Stimulated activated CD4-positive, alpha-beta T cell treated with anti-CD3 and anti-CD28 coated beads, Interleukin-4, amount 100 ng/mL, for 24 hours (primary cell): Measurements from ENCODE around the gene PCCA.

ENCODE experiments used
- DNase-seq: peaks from one replicate; pipeline ENCODE4 v3.0.0-alpha.2; 2020

Gene PCCA

DNA sequence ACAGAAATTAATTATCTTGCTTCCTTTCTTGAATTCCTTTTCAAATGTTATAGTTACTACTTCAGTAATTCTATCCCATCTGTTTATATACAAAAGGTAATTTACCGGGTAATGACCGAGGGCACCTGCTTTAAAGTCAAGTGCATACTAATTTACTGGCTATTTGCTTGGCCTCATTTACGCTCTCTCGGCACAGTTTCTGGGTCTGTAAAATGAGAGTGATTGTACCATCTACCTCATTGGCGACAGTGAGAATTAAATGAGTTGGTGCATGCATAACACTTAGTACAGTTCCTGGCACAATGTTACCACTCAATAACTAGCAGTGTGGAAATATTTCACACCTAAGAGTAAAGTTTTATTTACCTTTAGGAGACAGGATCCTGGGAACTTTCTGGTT is 388.1 kb downstream of the PCCA start:
- no peak for DNase-seq

DNA sequence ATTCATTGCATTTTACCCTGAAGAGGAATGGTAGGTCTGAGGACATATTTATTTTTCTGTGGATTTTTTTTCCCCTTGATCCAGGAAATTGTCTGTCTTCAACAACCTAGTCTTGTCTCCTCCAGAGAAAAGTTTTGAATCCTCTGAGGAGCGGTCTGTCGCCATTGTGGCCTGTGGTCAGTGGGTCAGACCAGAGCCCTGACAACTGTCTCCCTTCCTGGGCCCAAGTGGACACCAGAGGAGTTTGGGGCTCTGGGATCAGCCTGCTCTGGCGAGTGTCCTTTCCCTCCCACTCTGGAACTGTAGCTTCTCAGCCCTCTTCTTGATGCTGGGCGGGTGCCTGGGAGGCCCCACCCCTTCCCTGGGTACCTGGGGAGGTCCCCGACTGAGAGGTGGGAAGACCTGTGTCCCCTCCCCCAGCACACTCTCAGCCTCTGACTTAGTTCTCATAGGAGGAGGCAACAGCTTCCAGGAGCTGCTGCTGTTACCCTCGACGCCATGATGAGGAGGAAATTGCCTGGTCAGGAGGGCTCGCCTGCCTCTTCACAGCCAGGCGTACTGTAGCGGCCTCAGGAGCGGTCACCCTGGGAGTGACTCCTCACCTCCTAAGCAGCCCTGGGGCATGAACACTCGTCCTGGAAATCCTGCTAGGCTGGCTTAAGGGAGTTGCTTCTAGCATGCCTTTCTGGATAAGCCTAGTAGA is 389.4 kb downstream of the PCCA start:
- DNase-seq: no peak

DNA sequence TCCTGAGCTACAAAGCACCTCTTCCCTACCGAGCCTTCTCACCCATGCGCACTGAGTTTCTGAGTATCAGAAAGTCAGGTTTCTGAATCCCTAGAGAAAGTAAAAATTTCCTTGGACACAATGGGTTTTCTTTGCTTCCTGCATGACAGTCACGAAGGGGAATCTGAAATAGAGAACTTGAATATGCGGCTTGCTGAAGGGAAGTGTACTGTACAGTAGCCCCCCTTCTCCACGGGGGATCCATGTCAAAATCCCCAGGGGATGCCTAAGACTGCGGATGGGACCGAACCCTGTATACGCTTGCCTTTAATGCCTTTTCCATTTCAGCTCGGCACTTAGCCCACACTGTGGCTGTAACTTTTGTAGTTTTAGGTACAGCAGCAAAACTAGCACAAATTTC is 391.8 kb downstream of the PCCA start:
- no peak for DNase-seq

DNA sequence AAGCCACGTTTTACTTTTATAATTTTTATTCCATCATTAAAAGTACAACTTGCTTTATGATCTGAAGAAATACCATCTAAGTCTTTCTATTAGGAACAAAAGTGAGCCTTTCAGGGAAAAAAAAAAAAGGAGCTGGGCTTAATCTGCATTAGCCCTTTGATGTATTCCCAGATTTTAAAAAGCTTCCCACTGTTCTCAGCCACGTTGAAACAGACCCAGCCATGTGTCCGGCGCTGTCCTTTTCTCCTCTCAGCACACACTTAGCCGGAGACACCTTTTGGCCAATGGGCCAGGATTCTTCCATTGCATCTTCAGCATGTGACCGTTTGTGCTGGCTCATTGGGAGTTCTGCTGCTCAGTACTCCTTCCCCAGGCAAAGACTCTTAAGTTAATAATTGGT is 394.2 kb downstream of the PCCA start:
- DNase-seq: no peak

DNA sequence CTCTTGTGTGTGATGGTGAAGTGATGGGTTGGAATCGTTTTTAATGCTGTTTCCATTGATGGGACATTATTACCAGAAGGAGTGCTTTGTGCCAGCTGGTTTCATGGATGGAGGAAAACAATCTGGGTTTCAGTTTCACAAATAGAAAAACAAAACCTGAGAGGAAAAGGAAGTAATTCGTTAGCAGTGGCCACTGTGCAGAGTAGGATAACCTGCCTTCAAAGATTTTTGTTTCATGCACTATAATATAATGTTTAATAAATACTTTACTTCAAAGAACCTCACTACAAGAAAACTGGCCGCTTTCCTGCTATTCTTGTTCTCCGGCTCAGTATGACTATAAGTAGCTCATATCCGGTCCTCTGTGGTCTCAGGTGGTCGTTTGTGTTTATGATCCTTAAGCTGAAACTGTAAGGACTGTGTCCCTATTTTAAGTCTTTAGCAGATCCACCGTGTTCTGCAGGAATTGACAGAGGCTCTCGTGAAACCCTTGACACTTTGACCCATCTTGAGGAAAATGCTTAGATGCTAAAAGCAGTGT is 395.0 kb downstream of the PCCA start:
- DNase-seq: no peak

DNA sequence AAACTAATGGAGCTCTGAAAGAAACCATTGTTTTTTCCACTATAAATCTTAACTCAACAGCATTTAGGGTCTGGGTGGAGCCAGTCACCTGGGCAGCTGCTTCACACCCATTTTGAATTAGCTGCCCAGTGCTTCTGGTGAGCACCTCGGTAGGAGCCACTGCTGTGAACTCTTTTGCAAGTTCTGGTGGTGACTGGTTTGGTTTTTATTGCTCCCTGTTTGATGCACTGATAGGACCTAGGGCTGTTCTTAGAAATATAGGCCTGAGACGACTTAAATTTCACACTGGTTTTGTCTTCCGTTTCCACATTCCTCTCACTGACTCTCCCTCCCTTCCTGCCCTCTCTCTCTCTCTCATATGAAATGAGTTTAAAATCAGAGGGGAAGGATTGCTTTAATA is 395.8 kb downstream of the PCCA start:
- DNase-seq: no peak

DNA sequence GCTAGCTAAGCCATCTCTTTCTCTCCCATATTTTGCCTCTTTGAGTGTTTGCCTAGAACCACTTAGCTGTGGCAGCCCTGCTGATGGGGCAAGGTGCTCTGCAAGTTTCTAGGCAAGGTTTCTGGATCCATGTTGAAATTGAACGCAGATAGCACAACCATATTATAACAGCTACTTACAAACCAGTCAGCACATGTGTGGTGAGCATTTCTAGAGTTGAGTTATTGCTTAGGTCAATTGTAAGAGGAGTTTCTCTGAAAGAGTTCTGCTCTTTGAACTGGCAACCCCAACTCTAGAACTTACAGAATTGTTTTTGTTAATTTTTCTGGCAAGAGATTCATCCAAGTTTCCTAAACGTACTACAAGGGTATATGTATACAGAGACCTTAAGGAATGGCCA is 396.4 kb downstream of the PCCA start:
- DNase-seq: no peak

DNA sequence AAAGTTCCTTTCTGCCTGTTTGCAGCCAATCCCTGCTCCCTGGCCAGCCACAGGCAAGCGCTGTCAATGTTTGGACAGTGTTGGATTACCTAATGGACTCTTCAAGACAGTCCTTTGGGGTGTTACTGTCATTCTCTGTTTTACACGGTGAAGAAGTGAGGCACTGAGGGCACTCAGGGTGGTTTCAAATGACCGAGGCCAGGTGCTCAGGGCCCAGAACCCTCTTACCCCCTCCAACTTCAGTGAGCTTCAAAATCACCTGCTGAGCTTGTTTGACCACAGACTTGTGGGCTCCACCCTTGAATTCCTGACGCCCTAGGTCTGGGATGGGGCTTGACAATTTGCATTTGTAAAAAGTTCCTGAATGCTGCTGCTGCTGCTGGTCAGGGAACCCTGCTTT is 401.8 kb downstream of the PCCA start:
- DNase-seq: no peak

DNA sequence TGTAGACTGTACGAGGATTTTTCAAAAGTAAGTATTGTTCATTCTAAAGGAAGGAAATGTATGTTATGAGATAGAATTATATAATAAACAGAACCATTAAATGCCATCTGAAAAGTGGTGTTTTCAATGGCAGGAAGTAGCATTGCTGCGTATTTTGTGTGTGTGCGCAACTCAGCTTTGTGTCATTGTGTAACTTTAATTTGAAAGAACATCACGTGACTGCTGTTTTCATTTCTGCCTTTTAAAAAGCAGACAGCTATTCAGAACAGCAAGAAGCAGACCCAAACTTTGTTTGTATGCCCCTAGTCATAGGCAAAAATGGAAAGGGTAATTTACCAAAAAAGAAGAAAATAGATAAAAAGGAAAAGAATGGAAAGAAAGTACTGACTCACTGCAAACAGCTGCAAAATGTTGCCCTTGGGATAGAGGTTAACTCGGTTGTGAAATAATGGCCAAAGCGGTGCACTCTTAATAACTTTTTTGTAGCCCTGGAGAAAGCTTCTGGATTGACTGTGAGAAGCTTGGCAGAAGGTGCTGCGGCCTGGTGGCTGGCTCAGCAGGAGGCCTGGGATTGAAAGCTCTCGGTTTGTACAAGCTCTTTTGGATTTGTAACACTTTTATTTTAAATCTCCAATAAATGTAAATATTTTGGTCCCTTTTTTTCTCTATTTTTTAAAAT is 402.4 kb downstream of the PCCA start:
- DNase-seq: no peak

DNA sequence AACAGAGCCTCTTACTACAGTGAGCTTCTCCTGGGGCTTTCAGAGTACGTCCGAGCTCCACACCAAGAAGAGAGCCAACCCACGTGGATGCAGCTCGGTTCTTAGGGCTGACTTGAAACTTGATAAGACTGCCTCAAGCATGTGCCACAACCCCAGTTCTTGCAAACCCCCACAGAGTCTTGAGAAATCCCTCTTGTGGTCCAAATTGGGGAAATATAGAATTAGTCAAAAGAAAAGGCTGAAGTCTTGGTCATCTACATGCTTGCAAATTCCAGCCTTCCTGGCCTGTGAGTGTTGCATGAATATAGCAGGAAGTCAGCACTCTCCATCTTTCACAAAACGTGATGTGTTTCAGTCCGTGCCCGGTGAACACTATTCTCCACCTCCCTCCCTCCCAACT is 404.5 kb downstream of the PCCA start:
- no peak for DNase-seq

DNA sequence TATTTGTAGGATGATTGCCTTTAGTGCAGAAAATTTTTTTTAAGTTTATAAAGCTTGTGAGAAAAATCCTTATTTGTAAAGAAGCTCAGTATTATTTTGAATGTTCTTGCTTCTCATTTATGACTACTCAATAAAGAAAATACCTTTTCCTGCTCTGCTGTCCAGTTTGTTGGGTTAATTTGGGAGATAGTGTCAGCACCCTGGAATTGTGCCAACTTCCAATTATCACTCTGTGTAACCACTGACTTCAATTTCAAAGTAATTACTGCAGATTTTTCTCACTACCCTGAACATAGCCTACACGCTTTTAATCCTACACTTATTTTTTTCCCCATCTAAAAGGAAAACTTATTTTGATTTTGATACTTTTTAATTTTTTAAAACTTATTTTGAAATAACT is 406.6 kb downstream of the PCCA start:
- DNase-seq: no peak

DNA sequence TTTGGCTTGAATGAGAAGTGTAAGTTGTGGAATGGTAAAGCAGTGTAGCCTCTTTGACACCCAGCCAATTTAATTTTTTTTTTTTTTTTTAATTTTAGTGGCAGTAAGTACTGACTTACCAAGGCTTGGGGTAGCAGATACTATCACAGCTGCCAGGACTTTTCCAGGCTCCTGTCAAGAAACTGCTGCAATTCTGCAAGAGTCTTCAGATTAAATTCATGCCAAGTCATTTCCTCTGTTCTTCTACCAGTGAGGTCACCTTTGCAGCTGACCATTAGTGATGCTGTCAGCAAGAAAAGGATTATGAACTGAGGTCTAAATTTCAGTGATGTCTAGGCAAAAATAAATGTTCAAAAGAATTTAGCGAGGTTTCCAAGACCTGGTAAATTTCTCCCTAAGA is 408.5 kb downstream of the PCCA start:
- no peak for DNase-seq

DNA sequence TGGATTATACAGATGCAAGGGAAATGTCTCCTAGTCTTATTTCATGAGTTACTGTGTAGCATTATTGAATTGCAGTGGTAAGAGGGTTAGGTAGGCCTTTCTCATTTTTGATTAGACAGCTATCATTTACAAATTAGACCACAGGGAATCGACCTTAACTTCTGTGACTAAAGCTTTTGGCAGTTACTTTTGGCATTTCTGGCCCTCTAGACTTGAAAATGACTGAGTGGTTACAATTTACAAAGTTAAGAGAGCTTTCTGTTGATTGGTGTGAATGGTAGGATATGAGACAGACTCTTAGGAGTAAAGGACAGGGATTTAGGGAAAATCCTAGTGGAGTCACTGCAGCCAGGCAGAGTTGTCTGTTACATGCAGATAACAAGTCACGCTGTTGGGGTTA is 413.6 kb downstream of the PCCA start:
- DNase-seq: no peak

DNA sequence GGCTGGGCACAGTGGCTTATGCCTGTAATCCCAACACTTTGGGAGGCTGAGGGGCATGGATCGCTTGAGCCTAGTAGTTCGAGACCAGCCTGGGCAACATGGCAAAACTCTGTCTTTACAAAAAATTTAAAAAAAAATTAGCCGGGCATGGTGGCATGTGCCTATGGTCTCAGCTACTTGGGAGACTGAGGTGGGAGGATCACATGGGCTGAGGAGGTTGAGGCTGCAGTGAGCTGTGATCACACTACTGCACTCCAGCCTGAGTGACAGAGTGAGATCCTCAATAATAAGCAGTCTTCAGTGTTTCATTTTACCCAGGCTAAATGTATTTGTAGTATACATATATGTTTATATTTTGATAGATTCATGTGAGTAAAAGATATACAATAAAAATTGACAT is 414.7 kb downstream of the PCCA start:
- DNase-seq: no peak

DNA sequence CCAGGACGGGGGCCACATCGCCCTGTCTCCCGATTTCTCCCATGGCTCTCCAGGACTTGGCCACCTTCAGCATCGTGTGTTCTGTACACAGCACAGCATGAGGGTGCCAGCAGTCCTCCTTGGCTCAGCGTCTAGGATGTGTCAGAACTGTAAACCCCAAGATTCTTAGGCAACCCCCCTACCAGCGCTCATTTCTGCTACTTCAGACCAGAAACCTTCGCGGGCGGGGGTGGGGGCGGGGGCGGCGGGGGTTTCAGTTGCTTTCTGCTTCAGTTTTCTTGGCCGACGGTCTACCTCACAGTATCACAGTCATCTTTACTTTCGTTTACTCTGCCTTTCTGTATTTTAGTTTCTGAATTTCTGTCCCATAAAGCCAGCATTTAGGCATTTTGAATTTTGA is 417.3 kb downstream of the PCCA start:
- DNase-seq: peak; percentile 59

DNA sequence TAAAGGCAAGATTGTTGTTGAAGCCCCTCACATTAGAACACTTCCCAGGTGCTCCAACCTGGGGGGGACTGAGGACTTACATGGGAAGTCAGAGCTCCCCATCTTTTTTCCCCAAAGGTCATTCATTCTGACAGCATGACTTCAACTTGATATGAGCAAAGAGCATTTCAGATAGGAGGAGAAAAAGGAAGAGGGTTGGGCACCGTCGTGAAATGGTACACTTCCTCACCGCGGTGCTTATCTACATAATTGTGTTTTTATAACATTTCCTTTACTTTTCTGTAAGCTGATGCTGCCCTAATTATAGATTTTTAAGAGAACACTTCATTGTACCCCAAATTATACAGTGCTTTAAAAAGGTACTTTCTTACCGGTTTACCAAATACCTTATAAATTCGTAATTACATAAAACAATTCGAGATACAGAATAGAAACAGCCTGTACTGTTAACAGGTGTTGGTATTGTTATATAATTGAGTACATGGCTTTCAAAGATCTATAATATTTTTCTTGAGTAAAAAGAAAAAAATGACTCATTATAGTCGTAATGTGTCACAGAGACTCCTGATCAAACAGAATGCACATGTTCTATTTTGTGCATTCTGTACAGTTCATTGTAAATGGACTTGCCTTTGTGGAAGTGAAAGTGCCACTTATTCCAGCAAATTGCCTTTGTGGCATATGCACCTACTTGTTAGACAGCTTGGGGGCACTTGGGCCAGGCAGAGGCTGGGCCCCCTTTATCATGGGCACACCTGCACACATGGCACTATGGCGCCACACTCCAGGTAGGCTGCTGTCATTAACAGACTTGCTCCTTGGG is 417.9 kb downstream of the PCCA start:
- no peak for DNase-seq

DNA sequence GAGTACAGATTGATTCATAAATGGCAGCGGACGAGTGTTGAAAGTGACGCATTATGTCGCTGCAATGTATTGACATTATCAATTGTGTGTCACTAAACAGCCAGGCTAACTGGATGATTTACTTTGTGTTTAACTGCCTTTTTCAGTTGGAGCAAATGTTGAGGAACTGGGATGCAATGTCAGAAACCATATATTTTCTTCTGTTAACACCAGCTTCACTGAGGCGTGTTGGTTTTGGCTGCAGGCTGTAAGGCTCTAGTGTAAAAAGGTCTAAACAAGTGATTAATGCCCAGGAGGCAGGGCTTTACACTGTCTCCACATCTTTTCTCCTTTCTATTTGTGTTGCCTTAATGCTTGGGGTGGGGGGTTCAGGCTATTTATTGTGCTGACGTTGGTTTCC is 419.6 kb downstream of the PCCA start:
- DNase-seq: no peak

DNA sequence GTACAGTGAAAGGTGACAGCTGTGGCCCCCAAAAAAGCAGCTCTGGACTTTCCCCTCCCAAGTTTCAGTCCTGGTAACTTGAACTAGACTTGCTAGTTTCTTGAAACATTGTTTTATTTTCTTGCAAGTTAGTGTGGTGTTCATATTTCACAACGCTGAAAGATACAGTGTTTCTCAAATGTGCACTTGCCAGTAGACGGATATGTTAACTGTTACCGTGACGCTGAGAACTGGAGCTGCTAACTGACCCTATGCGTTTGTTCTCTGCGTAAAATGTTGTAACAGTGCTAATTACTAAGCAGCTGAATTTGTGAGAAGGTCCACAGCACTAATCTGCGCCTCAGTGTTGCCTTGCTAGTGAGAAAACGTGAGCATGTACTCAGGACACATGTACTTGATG is 420.1 kb downstream of the PCCA start:
- no peak for DNase-seq

DNA sequence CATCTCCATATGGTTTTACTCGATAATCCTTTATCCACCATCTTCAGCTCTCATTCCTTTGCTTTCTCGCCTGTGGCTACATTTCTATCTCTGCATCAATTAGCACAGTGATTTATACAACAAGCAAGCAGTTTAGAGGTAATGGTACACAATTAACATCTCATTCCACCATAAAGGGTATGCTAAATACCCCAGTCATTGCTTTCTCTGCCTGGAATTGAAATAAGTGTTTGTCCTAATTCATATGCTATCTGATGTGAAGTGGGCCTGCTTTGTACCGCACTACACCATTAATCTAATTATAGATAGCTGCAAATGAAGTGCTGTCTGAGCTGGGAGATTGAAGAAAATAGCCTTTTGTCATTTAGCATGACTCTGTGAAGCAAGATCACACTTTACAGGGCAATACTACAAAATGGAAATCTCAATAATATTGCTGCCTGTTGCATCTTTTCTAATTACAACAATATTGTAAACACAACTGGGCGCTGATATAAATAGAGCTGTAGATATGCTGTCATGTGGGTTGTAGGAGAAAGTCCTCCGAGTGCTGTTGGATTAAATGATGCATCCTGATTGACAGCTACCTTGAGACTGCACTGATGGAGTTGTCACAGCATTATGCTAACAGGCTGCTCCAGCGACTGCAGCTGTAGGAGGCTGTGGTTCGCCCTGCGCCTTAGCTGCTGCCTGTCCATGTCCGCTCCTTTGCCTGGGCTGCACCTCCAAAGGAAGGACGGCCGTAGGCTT is 421.5 kb downstream of the PCCA start:
- DNase-seq: no peak

DNA sequence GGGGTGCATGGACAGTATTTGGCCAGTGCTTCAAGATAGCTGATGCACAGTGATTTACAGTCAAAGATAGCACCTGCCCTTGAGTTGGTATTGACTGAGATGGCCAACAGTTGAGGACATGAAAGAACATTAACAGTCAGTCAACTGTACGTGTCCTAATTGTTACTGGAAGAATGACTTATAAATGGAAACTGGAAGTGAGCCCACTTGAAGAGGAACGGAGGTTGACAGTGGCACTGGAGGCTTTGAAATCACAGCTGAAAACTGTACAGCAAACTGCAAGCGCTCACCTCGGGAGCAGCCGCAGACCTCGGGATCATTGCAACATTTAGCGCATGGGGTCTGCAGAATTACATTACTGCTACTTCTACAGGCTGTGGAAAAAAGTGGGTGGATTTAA is 422.6 kb downstream of the PCCA start:
- no peak for DNase-seq

DNA sequence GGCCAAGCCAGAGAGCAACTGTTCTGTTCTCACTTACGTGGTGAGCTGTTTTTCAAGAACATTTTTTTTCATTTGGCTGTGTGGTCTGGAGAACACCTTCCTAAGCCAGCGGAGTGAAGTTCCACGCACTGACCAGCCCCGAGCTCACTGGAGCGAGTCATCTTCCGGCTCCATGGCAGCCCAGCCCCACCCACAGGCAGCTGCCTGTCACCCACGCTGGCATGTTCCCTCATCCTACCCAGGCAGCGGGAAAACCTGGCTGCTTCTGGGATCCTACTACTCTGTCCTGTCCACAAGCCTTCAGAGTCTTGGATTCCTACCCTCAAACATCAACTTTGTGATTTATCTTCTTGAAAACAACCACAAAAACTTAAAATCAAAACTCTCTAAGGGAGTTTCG is 423.5 kb downstream of the PCCA start:
- DNase-seq: no peak

DNA sequence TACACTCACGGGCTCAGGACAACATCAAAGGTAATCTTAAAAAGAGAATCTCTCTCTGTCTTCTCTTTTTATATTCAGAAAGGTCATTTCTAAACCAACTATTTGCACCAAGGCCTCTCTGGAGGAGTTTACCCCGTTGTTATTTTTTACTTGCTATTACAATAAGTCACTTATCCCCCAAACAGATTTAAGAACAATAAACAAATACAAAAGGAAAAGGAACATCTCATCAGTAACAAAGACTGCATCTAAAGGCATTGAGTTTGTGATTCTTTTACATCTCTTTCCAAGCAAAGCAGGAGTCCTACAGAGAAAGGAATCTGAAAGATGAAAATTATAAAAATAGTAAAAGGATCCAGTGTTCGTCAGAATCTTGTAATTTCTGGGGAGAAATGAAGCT is 424.3 kb downstream of the PCCA start:
- no peak for DNase-seq

DNA sequence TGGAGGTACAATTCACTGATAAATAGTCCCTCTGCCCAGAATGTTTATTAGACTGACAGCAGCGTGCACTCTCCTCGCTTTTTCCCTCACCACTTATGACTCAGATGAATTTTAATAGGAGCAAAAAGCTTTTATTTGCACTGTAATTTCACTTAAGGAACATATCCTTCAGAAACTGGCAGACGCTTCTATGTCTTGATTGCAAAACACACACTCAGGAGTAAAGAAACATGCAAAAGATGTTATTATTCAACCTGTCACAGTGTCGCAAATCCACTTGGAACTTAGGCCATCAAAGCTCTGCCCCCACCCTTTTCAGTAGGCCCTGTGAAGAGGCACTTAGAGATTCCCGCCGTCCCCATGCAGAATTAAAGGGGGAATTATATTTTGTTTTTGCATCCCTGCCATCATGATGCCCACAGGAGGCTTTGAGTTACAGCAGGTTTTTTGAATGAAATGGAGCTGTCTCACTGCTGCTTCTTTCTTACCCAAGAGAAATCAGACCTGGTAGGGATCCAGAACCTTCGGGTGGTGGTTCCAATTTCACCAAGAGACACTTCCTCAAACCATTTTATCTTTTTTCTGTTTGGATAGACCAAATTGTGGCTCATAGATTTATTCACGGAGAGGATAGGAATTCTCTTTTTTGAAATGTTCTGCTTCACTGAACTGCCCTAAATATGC is 425.2 kb downstream of the PCCA start:
- no peak for DNase-seq
